ENCODE measurements around the gene SELL. TPM values are rescaled to one million over a fixed set of nuclear protein-coding genes. Genes with fewer than 3 reads are reported as not detected.

The SELL gene
- total and polyA plus RNA-seq, 10 of the 15 experiments (the other 5 are each of a cell fraction or from before 2014, with no cell fraction given): 31.8 to 66.0 (median 50.9) TPM

DNA sequence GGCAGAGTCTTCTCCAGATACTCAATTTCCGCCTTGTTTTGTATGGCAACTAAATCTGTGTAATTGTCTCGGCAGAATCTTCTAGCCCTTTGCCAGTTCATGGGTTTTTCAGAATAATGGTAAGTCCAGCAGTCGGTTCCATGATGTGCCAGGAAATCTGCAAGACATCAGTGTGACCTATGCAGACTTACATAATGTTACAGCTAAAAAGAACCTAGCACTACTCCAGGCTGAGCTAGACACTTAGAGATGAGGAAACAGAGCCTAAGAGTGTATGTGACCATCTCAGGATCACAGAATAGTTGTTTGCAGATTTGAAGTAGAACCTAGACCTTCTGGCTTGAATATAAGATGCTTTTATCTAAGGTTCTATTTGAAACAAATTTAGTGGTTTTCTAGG lies 2.8 kb downstream of the SELL start:
- H3K9ac ChIP-seq (ENCODE audit: control insufficient read depth, insufficient read depth, low read length): peak overlapping the region; percentile 4; the same call in 1 of the 2 replicates
- FAIRE-seq (no peak), DNase-seq (ENCODE audit: low read depth, low spot score) (no peak), ATAC-seq (peak; percentile 57)
- SMC1A ChIA-PET (ENCODE audit: uncharacterized antibody, unreplicated experiment): interaction anchor here (0.9 to 6.8 kb wide), 10 partner anchors 8 to 139 kb away, joined by 3 to 114 read pairs (median 4); partner anchors contain the start of gene F5
- RAD21 ChIA-PET (ENCODE audit: unreplicated experiment): interaction anchor here (1.1 to 6.5 kb wide), 10 partner anchors 8 to 139 kb away, joined by 3 to 63 read pairs (median 14); partner anchors contain the start of gene F5
- no peaks in the 10 kb centered on the region for H3K36me3 ChIP-seq (ENCODE audit: control insufficient read depth in 2 of 2, insufficient read depth in 2 of 2, low read length in 1 of 2)
- H3K79me2 ChIP-seq (ENCODE audit: control insufficient read depth, insufficient read depth, low read length): peaks cover 30% of the 10 kb centered on the region
- in situ Hi-C loops (cut with MboI) (loop anchor here (5.0 kb wide), 1 partner anchor 106 kb away; no protein-coding TSS in a partner anchor), intact Hi-C loops (cut with micrococcal nuclease; ENCODE audit: unreplicated experiment) (loop anchor here (10.0 kb wide), 1 partner anchor 826 kb away; the partner anchor contains the start of gene GORAB)
- no peaks in the 10 kb centered on the region for H4K20me1 ChIP-seq (ENCODE audit: control insufficient read depth, insufficient read depth)
- POLR2A ChIA-PET: interaction anchor here (0.9 kb wide), 2 partner anchors 105 to 106 kb away, joined by 3 read pairs; no protein-coding TSS in a partner anchor
- peak overlapping the region; percentile 21 for H2AFZ ChIP-seq (ENCODE audit: control insufficient read depth, low read depth, low read length)
- no TSS peak for BruUV-seq (replicated peaks)
- H3K27me3 ChIP-seq (replicated peaks in 1 of 2; ENCODE audit: control insufficient read depth in 2 of 2, insufficient read depth in 2 of 2, low read length in 1 of 2): no peaks in the 10 kb centered on the region
- no peaks in the 10 kb centered on the region for H3K9me3 ChIP-seq (replicated peaks; ENCODE audit: control insufficient read depth, insufficient read depth, low read length)
- CTCF ChIA-PET: interaction anchor here (0.8 to 7.1 kb wide), 8 partner anchors 10 to 158 kb away, joined by 3 to 96 read pairs (median 8); partner anchors contain the start of gene F5
- H3K27ac ChIP-seq (ENCODE audit: control insufficient read depth, insufficient read depth): peak overlapping the region; percentile 5
- H3K4me2 ChIP-seq (ENCODE audit: control insufficient read depth, insufficient read depth): peak overlapping the region; percentile 64
- peaks cover 4% of the 10 kb centered on the region; the same call in 1 of the 2 replicates for H3K4me1 ChIP-seq (ENCODE audit: control insufficient read depth, insufficient read depth, low read length)
- WGBS (ENCODE audit: insufficient coverage, insufficient replicate concordance, low lambda C conversion rate, missing lambda C conversion rate): 41% methylated on average over 3 of the region's 3 CpGs
- peak overlapping the region; percentile 62 for H3K4me3 ChIP-seq
- TF ChIP-seq, protein P1, sequence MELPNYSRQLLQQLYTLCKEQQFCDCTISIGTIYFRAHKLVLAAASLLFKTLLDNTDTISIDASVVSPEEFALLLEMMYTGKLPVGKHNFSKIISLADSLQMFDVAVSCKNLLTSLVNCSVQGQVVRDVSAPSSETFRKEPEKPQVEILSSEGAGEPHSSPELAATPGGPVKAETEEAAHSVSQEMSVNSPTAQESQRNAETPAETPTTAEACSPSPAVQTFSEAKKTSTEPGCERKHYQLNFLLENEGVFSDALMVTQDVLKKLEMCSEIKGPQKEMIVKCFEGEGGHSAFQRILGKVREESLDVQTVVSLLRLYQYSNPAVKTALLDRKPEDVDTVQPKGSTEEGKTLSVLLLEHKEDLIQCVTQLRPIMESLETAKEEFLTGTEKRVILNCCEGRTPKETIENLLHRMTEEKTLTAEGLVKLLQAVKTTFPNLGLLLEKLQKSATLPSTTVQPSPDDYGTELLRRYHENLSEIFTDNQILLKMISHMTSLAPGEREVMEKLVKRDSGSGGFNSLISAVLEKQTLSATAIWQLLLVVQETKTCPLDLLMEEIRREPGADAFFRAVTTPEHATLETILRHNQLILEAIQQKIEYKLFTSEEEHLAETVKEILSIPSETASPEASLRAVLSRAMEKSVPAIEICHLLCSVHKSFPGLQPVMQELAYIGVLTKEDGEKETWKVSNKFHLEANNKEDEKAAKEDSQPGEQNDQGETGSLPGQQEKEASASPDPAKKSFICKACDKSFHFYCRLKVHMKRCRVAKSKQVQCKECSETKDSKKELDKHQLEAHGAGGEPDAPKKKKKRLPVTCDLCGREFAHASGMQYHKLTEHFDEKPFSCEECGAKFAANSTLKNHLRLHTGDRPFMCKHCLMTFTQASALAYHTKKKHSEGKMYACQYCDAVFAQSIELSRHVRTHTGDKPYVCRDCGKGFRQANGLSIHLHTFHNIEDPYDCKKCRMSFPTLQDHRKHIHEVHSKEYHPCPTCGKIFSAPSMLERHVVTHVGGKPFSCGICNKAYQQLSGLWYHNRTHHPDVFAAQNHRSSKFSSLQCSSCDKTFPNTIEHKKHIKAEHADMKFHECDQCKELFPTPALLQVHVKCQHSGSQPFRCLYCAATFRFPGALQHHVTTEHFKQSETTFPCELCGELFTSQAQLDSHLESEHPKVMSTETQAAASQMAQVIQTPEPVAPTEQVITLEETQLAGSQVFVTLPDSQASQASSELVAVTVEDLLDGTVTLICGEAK (IDR thresholded peaks at IDR 0.05; ENCODE audit: borderline replicate concordance): no peak
- TF ChIP-seq, protein P2, sequence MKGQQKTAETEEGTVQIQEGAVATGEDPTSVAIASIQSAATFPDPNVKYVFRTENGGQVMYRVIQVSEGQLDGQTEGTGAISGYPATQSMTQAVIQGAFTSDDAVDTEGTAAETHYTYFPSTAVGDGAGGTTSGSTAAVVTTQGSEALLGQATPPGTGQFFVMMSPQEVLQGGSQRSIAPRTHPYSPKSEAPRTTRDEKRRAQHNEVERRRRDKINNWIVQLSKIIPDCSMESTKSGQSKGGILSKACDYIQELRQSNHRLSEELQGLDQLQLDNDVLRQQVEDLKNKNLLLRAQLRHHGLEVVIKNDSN (IDR thresholded peaks at IDR 0.05; ENCODE audit: borderline replicate concordance, extremely low read length, insufficient read depth, low read depth, low read length): no peak
- TF ChIP-seq ZNF217 (IDR thresholded peaks at IDR 0.05): no peak
- no peak for TF ChIP-seq BHLHE40 (IDR thresholded peaks at IDR 0.05; ENCODE audit: borderline replicate concordance in 1 of 2, low read depth in 2 of 2, low read length in 1 of 2)
- TF ChIP-seq EED (IDR thresholded peaks at IDR 0.05; ENCODE audit: low read depth): no peak
- no peak for TF ChIP-seq ESRRA (IDR thresholded peaks at IDR 0.05; ENCODE audit: low read length)
- no peak for TF ChIP-seq NFYA (IDR thresholded peaks at IDR 0.05; ENCODE audit: borderline replicate concordance, low read depth, low read length)
- no peak for TF ChIP-seq RAD51 (IDR thresholded peaks at IDR 0.05)
- TF ChIP-seq DPF2 (IDR thresholded peaks at IDR 0.05): no peak
- TF ChIP-seq RUNX3 (IDR thresholded peaks at IDR 0.05; ENCODE audit: low read length): no peak
- TF ChIP-seq, protein P3, sequence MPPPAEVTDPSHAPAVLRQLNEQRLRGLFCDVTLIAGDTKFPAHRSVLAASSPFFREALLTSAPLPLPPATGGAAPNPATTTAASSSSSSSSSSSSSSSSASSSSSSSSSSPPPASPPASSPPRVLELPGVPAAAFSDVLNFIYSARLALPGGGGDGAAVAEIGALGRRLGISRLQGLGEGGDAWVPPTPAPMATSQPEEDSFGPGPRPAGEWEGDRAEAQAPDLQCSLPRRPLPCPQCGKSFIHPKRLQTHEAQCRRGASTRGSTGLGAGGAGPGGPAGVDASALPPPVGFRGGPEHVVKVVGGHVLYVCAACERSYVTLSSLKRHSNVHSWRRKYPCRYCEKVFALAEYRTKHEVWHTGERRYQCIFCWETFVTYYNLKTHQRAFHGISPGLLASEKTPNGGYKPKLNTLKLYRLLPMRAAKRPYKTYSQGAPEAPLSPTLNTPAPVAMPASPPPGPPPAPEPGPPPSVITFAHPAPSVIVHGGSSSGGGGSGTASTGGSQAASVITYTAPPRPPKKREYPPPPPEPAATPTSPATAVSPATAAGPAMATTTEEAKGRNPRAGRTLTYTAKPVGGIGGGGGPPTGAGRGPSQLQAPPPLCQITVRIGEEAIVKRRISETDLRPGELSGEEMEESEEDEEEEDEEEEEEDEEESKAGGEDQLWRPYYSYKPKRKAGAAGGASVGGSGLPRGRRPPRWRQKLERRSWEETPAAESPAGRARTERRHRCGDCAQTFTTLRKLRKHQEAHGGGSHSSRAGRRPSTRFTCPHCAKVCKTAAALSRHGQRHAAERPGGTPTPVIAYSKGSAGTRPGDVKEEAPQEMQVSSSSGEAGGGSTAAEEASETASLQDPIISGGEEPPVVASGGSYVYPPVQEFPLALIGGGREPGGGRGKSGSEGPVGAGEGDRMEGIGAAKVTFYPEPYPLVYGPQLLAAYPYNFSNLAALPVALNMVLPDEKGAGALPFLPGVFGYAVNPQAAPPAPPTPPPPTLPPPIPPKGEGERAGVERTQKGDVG (CRISPR knock-in tag; IDR thresholded peaks at IDR 0.05): no peak
- no peak for TF ChIP-seq JUND (IDR thresholded peaks at IDR 0.05; ENCODE audit: low read depth, low read length)
- no peak for TF ChIP-seq TCF7 (IDR thresholded peaks at IDR 0.05; ENCODE audit: borderline replicate concordance)
- TF ChIP-seq, protein P4, sequence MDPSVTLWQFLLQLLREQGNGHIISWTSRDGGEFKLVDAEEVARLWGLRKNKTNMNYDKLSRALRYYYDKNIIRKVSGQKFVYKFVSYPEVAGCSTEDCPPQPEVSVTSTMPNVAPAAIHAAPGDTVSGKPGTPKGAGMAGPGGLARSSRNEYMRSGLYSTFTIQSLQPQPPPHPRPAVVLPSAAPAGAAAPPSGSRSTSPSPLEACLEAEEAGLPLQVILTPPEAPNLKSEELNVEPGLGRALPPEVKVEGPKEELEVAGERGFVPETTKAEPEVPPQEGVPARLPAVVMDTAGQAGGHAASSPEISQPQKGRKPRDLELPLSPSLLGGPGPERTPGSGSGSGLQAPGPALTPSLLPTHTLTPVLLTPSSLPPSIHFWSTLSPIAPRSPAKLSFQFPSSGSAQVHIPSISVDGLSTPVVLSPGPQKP (IDR thresholded peaks at IDR 0.05; ENCODE audit: low read depth, low read length): no peak
- TF ChIP-seq CREM (IDR thresholded peaks at IDR 0.05; ENCODE audit: low read depth): no peak

Measured in GM12878 (cell line).